ENCODE measurements around the gene LYZL4. TPM values are rescaled to one million over a fixed set of nuclear protein-coding genes. Genes with fewer than 3 reads are reported as not detected.

The LYZL4 gene
- total RNA-seq, 1 donor from 2014 or later = not detected

- peaks cover 11% of the 10 kb centered on the region for H3K4me1 Mint-ChIP-seq (ENCODE audit: low read depth, unreplicated experiment)
- TF ChIP-seq CTCF (IDR thresholded peaks at IDR 0.05; ENCODE audit: partially characterized antibody, unreplicated experiment) = no peak
- peaks cover 11% of the 10 kb centered on the region for H3K36me3 Mint-ChIP-seq (ENCODE audit: unreplicated experiment)
Observed at GRCh38 chr3:42403737-42404136, 6.7 kb downstream of the LYZL4 start.

GRCh38 chr3:42402394-42403096 lies 7.9 kb downstream of the LYZL4 start:
- DNase-seq = no peak
- Mint-ChIP-seq H3K4me1 (ENCODE audit: low read depth, unreplicated experiment) (peaks cover 4% of the 10 kb centered on the region), H3K27me3 (ENCODE audit: unreplicated experiment) (no peaks in the 10 kb centered on the region), H3K27ac (ENCODE audit: unreplicated experiment) (no peak overlapping the region), H3K4me3 (ENCODE audit: unreplicated experiment) (no peak overlapping the region), H3K9me3 (ENCODE audit: unreplicated experiment) (peaks cover 2% of the 10 kb centered on the region), H3K36me3 (ENCODE audit: unreplicated experiment) (peaks cover 7% of the 10 kb centered on the region)
- no peak for TF ChIP-seq CTCF (IDR thresholded peaks at IDR 0.05; ENCODE audit: partially characterized antibody, unreplicated experiment)

More at GRCh38 chr3:42403737-42404136, 6.7 kb downstream of the LYZL4 start:
- Mint-ChIP-seq H3K9me3 (ENCODE audit: unreplicated experiment) (peaks cover 2% of the 10 kb centered on the region), H3K4me3 (ENCODE audit: unreplicated experiment) (no peak overlapping the region), H3K27me3 (ENCODE audit: unreplicated experiment) (no peaks in the 10 kb centered on the region), H3K27ac (ENCODE audit: unreplicated experiment) (no peak overlapping the region)
- DNase-seq = no peak

- no peak overlapping the region for H3K4me3 Mint-ChIP-seq (ENCODE audit: unreplicated experiment)
Observed at GRCh38 chr3:42398080-42398479, 12.3 kb downstream of the LYZL4 start.

GRCh38 chr3:42397644-42398043 lies 12.8 kb downstream of the LYZL4 start:
- Mint-ChIP-seq H3K4me3 (ENCODE audit: unreplicated experiment) (no peak overlapping the region), H3K36me3 (ENCODE audit: unreplicated experiment) (peaks cover 4% of the 10 kb centered on the region), H3K9me3 (ENCODE audit: unreplicated experiment) (peaks cover 2% of the 10 kb centered on the region), H3K4me1 (ENCODE audit: low read depth, unreplicated experiment) (peaks cover 5% of the 10 kb centered on the region), H3K27ac (ENCODE audit: unreplicated experiment) (no peak overlapping the region), H3K27me3 (ENCODE audit: unreplicated experiment) (peaks cover 2% of the 10 kb centered on the region)
- no peak for DNase-seq
- TF ChIP-seq CTCF (IDR thresholded peaks at IDR 0.05; ENCODE audit: partially characterized antibody, unreplicated experiment) = no peak

More at GRCh38 chr3:42398080-42398479, 12.3 kb downstream of the LYZL4 start:
- Mint-ChIP-seq H3K9me3 (ENCODE audit: unreplicated experiment) (no peaks in the 10 kb centered on the region), H3K4me1 (ENCODE audit: low read depth, unreplicated experiment) (peaks cover 3% of the 10 kb centered on the region), H3K27me3 (ENCODE audit: unreplicated experiment) (no peaks in the 10 kb centered on the region), H3K27ac (ENCODE audit: unreplicated experiment) (no peak overlapping the region), H3K36me3 (ENCODE audit: unreplicated experiment) (peaks cover 4% of the 10 kb centered on the region)
- no peak for TF ChIP-seq CTCF (IDR thresholded peaks at IDR 0.05; ENCODE audit: partially characterized antibody, unreplicated experiment)
- DNase-seq = no peak

GRCh38 chr3:42394579-42395288 lies 15.7 kb downstream of the LYZL4 start:
- Mint-ChIP-seq H3K36me3 (ENCODE audit: unreplicated experiment) (no peaks in the 10 kb centered on the region), H3K27ac (ENCODE audit: unreplicated experiment) (no peak overlapping the region), H3K27me3 (ENCODE audit: unreplicated experiment) (peaks cover 5% of the 10 kb centered on the region), H3K4me1 (ENCODE audit: low read depth, unreplicated experiment) (peaks cover 5% of the 10 kb centered on the region), H3K9me3 (ENCODE audit: unreplicated experiment) (peaks cover 2% of the 10 kb centered on the region), H3K4me3 (ENCODE audit: unreplicated experiment) (no peak overlapping the region)
- no peak for DNase-seq
- TF ChIP-seq CTCF (IDR thresholded peaks at IDR 0.05; ENCODE audit: partially characterized antibody, unreplicated experiment) = no peak
